ENCODE data around the gene HTRA2. TPM values are rescaled to one million over a fixed set of nuclear protein-coding genes. Genes with fewer than 3 reads are reported as not detected.

Gene HTRA2
- total and polyA plus RNA-seq, 9 of the 15 experiments (the other 6 are each of a cell fraction or from before 2014, with no cell fraction given) = 54.2 to 71.2 (median 65.8) TPM

DNA sequence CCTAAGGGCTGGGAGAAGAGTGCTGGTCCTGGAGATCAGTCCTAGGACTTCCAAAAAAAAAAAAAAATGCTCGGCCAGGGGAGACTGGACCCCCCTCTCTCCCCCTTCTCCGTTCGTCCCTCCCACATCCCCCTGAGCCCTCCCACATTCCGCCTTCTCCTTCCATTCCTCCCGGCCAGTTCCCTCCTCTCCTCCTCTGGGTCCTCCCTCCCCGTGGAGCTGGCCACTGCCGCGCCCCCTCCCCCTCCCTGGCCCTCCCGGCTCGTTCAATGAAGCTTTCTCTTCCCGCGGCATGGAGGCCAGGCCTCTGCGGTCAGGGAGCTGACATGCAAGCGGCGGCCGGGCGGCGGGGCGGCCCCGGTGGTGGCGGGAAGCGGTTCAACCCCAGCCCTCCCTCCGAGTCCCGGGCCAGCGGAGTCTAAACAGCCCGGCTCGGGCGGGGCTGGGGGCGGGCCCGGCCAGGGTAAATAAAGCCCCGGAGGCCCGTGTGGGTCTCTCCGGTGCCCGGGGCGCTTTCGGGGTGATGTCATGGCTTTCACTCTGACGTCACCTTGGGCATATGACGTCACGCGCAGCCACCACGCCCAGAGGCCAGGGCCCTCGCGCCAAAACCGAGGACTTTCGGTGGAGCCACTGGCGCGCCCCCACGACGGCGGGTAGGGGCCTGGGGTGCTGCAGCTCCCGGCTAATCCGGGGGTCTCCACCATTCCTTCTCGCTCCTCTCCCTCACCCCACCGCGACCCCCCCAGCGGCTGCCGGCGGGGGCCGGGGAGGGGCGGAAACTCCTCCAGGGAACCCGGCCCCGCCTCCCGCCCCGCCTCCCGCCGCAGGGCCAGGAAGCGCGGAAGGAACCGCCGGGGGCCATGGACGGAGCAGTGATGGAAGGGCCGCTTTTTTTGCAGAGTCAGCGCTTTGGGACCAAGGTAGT is 24.4 kb downstream of the HTRA2 start, which contains the start of the genes DOK1 and LOXL3 (continued):
- TF ChIP-seq, protein P1, sequence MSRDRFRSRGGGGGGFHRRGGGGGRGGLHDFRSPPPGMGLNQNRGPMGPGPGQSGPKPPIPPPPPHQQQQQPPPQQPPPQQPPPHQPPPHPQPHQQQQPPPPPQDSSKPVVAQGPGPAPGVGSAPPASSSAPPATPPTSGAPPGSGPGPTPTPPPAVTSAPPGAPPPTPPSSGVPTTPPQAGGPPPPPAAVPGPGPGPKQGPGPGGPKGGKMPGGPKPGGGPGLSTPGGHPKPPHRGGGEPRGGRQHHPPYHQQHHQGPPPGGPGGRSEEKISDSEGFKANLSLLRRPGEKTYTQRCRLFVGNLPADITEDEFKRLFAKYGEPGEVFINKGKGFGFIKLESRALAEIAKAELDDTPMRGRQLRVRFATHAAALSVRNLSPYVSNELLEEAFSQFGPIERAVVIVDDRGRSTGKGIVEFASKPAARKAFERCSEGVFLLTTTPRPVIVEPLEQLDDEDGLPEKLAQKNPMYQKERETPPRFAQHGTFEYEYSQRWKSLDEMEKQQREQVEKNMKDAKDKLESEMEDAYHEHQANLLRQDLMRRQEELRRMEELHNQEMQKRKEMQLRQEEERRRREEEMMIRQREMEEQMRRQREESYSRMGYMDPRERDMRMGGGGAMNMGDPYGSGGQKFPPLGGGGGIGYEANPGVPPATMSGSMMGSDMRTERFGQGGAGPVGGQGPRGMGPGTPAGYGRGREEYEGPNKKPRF (IDR thresholded peaks at IDR 0.05; ENCODE audit: low read depth, low read length) = no peak
- TF ChIP-seq, protein P2, sequence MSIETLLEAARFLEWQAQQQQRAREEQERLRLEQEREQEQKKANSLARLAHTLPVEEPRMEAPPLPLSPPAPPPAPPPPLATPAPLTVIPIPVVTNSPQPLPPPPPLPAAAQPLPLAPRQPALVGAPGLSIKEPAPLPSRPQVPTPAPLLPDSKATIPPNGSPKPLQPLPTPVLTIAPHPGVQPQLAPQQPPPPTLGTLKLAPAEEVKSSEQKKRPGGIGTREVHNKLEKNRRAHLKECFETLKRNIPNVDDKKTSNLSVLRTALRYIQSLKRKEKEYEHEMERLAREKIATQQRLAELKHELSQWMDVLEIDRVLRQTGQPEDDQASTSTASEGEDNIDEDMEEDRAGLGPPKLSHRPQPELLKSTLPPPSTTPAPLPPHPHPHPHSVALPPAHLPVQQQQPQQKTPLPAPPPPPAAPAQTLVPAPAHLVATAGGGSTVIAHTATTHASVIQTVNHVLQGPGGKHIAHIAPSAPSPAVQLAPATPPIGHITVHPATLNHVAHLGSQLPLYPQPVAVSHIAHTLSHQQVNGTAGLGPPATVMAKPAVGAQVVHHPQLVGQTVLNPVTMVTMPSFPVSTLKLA (conservative IDR thresholded peaks at IDR 0.05) = peak; percentile 30 to 74; a peak in 3 of 4 replicates
- TF ChIP-seq ATF7 (IDR thresholded peaks at IDR 0.05) (peak; percentile 99), GATA2 (CRISPR knock-in tag; IDR thresholded peaks at IDR 0.05) (no peak), MAFG (tag; conservative IDR thresholded peaks at IDR 0.05) (peak; percentile 99), NONO (IDR thresholded peaks at IDR 0.05; ENCODE audit: low read depth in 2 of 2, low read length in 1 of 2) (peak in 1 of 2 experiments; percentile 34; a peak in 2 of 4 replicates), SMAD2 (IDR thresholded peaks at IDR 0.05; ENCODE audit: low read depth, low read length) (no peak), RFX5 (IDR thresholded peaks at IDR 0.05; ENCODE audit: low read depth, low read length) (peak; percentile 55; the same call in 1 of the 2 replicates), ZFX (CRISPR knock-in tag; IDR thresholded peaks at IDR 0.05) (peak; percentile 75)
- TF ChIP-seq, protein P3, sequence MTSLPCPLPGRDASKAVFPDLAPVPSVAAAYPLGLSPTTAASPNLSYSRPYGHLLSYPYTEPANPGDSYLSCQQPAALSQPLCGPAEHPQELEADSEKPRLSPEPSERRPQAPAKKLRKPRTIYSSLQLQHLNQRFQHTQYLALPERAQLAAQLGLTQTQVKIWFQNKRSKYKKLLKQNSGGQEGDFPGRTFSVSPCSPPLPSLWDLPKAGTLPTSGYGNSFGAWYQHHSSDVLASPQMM (CRISPR knock-in tag; IDR thresholded peaks at IDR 0.05) = no peak
- TF ChIP-seq, protein P4, sequence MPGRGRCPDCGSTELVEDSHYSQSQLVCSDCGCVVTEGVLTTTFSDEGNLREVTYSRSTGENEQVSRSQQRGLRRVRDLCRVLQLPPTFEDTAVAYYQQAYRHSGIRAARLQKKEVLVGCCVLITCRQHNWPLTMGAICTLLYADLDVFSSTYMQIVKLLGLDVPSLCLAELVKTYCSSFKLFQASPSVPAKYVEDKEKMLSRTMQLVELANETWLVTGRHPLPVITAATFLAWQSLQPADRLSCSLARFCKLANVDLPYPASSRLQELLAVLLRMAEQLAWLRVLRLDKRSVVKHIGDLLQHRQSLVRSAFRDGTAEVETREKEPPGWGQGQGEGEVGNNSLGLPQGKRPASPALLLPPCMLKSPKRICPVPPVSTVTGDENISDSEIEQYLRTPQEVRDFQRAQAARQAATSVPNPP (IDR thresholded peaks at IDR 0.05; ENCODE audit: borderline replicate concordance, insufficient read depth, insufficient read length) = no peak
- TF ChIP-seq, protein P5, sequence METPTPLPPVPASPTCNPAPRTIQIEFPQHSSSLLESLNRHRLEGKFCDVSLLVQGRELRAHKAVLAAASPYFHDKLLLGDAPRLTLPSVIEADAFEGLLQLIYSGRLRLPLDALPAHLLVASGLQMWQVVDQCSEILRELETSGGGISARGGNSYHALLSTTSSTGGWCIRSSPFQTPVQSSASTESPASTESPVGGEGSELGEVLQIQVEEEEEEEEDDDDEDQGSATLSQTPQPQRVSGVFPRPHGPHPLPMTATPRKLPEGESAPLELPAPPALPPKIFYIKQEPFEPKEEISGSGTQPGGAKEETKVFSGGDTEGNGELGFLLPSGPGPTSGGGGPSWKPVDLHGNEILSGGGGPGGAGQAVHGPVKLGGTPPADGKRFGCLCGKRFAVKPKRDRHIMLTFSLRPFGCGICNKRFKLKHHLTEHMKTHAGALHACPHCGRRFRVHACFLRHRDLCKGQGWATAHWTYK (CRISPR knock-in tag; IDR thresholded peaks at IDR 0.05) = 0 out of 2 replicates have a peak, but pooled peaks have one; percentile 40
- TF ChIP-seq, protein P6, sequence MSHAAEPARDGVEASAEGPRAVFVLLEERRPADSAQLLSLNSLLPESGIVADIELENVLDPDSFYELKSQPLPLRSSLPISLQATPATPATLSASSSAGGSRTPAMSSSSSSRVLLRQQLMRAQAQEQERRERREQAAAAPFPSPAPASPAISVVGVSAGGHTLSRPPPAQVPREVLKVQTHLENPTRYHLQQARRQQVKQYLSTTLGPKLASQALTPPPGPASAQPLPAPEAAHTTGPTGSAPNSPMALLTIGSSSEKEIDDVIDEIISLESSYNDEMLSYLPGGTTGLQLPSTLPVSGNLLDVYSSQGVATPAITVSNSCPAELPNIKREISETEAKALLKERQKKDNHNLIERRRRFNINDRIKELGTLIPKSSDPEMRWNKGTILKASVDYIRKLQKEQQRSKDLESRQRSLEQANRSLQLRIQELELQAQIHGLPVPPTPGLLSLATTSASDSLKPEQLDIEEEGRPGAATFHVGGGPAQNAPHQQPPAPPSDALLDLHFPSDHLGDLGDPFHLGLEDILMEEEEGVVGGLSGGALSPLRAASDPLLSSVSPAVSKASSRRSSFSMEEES (CRISPR knock-in tag; IDR thresholded peaks at IDR 0.05) = no peak; the same call in 1 of the 2 replicates
- TF ChIP-seq, protein P7, sequence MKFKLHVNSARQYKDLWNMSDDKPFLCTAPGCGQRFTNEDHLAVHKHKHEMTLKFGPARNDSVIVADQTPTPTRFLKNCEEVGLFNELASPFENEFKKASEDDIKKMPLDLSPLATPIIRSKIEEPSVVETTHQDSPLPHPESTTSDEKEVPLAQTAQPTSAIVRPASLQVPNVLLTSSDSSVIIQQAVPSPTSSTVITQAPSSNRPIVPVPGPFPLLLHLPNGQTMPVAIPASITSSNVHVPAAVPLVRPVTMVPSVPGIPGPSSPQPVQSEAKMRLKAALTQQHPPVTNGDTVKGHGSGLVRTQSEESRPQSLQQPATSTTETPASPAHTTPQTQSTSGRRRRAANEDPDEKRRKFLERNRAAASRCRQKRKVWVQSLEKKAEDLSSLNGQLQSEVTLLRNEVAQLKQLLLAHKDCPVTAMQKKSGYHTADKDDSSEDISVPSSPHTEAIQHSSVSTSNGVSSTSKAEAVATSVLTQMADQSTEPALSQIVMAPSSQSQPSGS (CRISPR knock-in tag; IDR thresholded peaks at IDR 0.05) = peak; percentile 86; the same call in 1 of the 2 replicates

Data from K562 (cell line).